ENCODE data around the gene CRIM1.

The CRIM1 gene

DNA sequence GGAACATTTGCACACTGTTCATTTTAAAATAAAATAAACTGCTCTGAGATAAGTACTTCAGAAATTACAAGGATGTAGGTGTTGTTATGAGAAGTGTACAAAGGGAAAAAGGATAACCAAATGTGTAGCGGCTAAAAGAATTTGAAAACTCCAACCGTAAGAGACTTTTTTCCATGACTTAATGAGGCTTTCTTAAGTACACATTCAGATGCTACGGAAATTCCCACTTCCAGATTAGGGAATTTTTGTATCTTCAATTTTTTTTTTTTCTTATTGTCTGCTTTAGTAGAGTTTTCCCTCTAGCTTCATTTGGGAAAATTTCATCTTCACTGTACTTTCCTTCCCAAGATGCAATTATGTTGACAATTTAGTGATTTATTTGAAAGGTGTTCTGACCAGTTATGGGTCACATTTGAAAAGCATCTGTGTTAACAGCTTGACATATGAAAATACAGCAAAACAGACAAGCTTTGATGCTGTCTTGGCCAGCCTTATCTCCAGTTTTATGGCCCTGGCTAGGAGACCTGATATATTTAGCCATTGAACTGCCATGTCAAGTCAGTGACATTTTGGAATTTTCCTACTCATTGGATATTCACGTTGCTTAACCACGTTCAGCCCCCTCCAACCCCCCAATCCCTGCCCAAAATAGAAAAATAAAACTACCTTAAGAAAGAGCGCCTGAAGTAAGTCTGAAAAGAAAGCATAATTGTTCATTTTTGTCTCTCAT, 136.8 kb downstream of the CRIM1 start:
- no peak overlapping the region for H3K27ac ChIP-seq
- TF ChIP-seq CTCF (conservative IDR thresholded peaks at IDR 0.05) (no peak), ZFX (IDR thresholded peaks at IDR 0.05) (no peak)

GRCh38 chr2:36493306-36493705, 137.7 kb downstream of the CRIM1 start:
- no peak overlapping the region for H3K27ac ChIP-seq
- TF ChIP-seq ZFX (IDR thresholded peaks at IDR 0.05): no peak
- no peak for TF ChIP-seq CTCF (conservative IDR thresholded peaks at IDR 0.05)

DNA sequence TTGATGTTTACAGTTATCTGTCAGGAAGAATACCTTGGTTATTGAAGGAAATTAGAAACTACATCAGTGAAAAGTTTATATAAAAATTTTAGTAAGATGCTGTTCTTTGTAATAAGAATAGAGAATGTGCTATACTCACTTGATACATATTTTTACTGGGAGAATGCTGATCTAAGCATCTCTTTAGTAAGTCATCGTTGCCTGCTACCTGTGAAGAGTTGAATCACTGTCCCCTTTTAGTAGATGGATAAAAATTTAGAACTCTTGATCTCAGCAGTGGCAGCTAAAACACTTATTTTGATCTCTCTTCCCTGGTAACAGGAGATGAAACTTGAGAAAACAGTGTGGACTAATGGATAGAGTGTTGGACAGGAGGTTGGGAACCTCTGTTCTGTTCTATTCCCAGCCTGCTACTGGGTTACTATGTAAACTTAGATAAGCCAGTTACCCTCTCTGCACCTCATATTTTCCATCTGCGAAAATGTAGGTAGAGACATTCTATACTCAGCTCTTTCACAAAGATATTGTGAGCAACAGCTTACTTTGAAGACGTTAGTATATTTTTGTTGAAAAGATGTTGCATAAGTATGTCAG, 142.1 kb downstream of the CRIM1 start:
- H3K27ac ChIP-seq: no peak overlapping the region
- TF ChIP-seq CTCF (conservative IDR thresholded peaks at IDR 0.05): no peak
- TF ChIP-seq ZFX (IDR thresholded peaks at IDR 0.05): no peak

GRCh38 chr2:36499128-36499820, 143.7 kb downstream of the CRIM1 start:
- TF ChIP-seq CTCF (conservative IDR thresholded peaks at IDR 0.05): no peak

GRCh38 chr2:36500072-36500471, 144.5 kb downstream of the CRIM1 start:
- TF ChIP-seq ZFX (IDR thresholded peaks at IDR 0.05) (no peak), CTCF (conservative IDR thresholded peaks at IDR 0.05) (no peak)
- no peak overlapping the region for H3K27ac ChIP-seq

More at GRCh38 chr2:36499128-36499820, 143.7 kb downstream of the CRIM1 start:
- H3K27ac ChIP-seq: no peak overlapping the region

DNA sequence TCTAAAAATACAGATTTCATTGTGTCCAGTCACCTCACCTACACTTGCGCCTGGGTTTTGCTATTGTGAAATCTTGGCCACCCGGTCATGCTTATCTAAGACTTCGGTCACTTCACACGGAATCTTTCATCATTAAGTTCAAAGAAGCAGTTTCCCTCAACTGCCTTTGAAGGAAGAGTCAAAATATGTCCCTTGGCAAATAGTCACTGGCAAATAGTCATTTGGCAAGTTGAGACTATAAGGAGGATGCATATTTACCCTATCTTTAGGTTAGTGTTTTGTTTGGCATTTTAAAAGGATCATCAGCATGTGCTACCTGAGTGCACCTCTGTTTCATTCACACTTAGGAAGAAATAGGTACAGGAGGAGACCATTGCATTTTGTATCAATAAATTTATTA, 146.5 kb downstream of the CRIM1 start:
- H3K27ac ChIP-seq: no peak overlapping the region
- TF ChIP-seq ZFX (IDR thresholded peaks at IDR 0.05) (no peak), CTCF (conservative IDR thresholded peaks at IDR 0.05) (no peak)

- TF ChIP-seq ZFX (IDR thresholded peaks at IDR 0.05) (no peak), CTCF (conservative IDR thresholded peaks at IDR 0.05) (peak; percentile 92)
- no peak overlapping the region for H3K27ac ChIP-seq
Measured at GRCh38 chr2:36507408-36507812, 151.8 kb downstream of the CRIM1 start.

Measured in C4-2B (cell line).